PFSK-1 (cell line): ENCODE data around the gene MCOLN3.

ENCODE experiments used
- FOXP2 ChIP-seq: optimal IDR thresholded peaks from 2 replicates; pipeline ENCODE3; 2011; ENCODE audit warnings: borderline replicate concordance, control low read depth, inconsistent platforms; ENCODE audit not compliant: insufficient read depth; ENCODE audit errors: extremely low read length, extremely low read depth
- POLR2AphosphoS5 ChIP-seq: IDR thresholded peaks from 2 replicates; pipeline ENCODE4 v1.6.1; 2012; ENCODE audit warnings: low read depth, mild to moderate bottlenecking, control low read depth, low read length, moderate library complexity
- REST ChIP-seq, 2 experiments: IDR thresholded peaks; 2 replicates each; pipeline versions ENCODE4 v1.6.1 to v1.8.0; 2011 to 2012; ENCODE audit warnings: low read depth in 2 of 2, low read length in 2 of 2, control low read depth in 1 of 2, inconsistent platforms in 1 of 2, mild to moderate bottlenecking in 1 of 2, moderate library complexity in 1 of 2; ENCODE audit not compliant: insufficient read depth in 1 of 2
- SIN3A ChIP-seq: IDR thresholded peaks from 2 replicates; pipeline ENCODE4 v1.6.1; 2012; ENCODE audit warnings: mild to moderate bottlenecking, low read length, moderate library complexity, borderline replicate concordance; ENCODE audit not compliant: insufficient read depth
- TAF1 ChIP-seq: IDR thresholded peaks from 2 replicates; pipeline ENCODE4 v1.6.1; 2012; ENCODE audit warnings: low read length, control low read depth, borderline replicate concordance; ENCODE audit not compliant: insufficient read depth

The MCOLN3 gene

GRCh38 chr1:84971957-84972356, 76.3 kb downstream of the MCOLN3 start:
- TF ChIP-seq REST (IDR thresholded peaks at IDR 0.05; ENCODE audit: insufficient read depth in 1 of 2, low read depth in 2 of 2, low read length in 2 of 2) (no peak), SIN3A (no peak), POLR2AphosphoS5 (no peak), FOXP2 (no peak), TAF1 (no peak)

- TF ChIP-seq TAF1 (no peak), POLR2AphosphoS5 (no peak), FOXP2 (no peak), SIN3A (no peak), REST (IDR thresholded peaks at IDR 0.05; ENCODE audit: insufficient read depth in 1 of 2, low read depth in 2 of 2, low read length in 2 of 2) (no peak)
Observed at GRCh38 chr1:84969489-84970250, 78.6 kb downstream of the MCOLN3 start.

- no peak for TF ChIP-seq POLR2AphosphoS5
- no peak for TF ChIP-seq FOXP2
- no peak for TF ChIP-seq SIN3A
- TF ChIP-seq REST (IDR thresholded peaks at IDR 0.05; ENCODE audit: insufficient read depth in 1 of 2, low read depth in 2 of 2, low read length in 2 of 2) = no peak
- no peak for TF ChIP-seq TAF1
Observed at GRCh38 chr1:84968865-84969264, 79.4 kb downstream of the MCOLN3 start.

GRCh38 chr1:84968101-84968500, 80.2 kb downstream of the MCOLN3 start:
- TF ChIP-seq POLR2AphosphoS5 (no peak), SIN3A (no peak), TAF1 (no peak), REST (IDR thresholded peaks at IDR 0.05; ENCODE audit: insufficient read depth in 1 of 2, low read depth in 2 of 2, low read length in 2 of 2) (no peak), FOXP2 (no peak)
